DND-41 (cell line): Measurements from ENCODE around the gene DCBLD2.

Experiments used
- ATAC-seq: fragments of 200-7000 bp; cut with Tn5 transposase; 3 replicates; pipeline ENCODE4 v1.9.1; 2021; ENCODE audit warnings: low read depth; ENCODE audit not compliant: insufficient read depth
- DNase-seq: peaks from one replicate; pipeline ENCODE4 v3.0.0-alpha.2; 2020
- H2AFZ ChIP-seq: 2 replicates; pipeline ENCODE4 v1.6.0; 2012; ENCODE audit warnings: low read depth, low read length
- H3K27ac ChIP-seq: 2 replicates; pipeline ENCODE4 v1.5.1; 2012; ENCODE audit warnings: low read length, inconsistent platforms
- H3K27me3 ChIP-seq: fragments of 200-600 bp; sonication (generic); 2 replicates; pipeline ENCODE4 v1.6.0; 2012; ENCODE audit warnings: low read length, mild to moderate bottlenecking, inconsistent platforms; ENCODE audit not compliant: insufficient read depth, poor library complexity
- H3K36me3 ChIP-seq: 2 replicates; pipeline ENCODE4 v1.5.1; 2012; ENCODE audit warnings: low read length, inconsistent platforms; ENCODE audit not compliant: insufficient read depth
- H3K4me1 ChIP-seq: 2 replicates; pipeline ENCODE4 v1.5.1; 2012; ENCODE audit warnings: mild to moderate bottlenecking, low read length; ENCODE audit not compliant: insufficient read depth
- H3K4me2 ChIP-seq: 2 replicates; pipeline ENCODE4 v1.6.0; 2012; ENCODE audit warnings: mild to moderate bottlenecking, moderate library complexity, low read length, inconsistent platforms; ENCODE audit not compliant: insufficient read depth
- H3K4me3 ChIP-seq, 2 experiments: fragments of 200-600 bp in 1 of 2; shearing (Covaris generic) in 1 of 2; 2 replicates each; pipeline ENCODE4 v1.5.1; 2012 to 2016; ENCODE audit warnings: inconsistent platforms in 2 of 2, low read length in 2 of 2, mild to moderate bottlenecking in 2 of 2, low read depth in 1 of 2, moderate library complexity in 1 of 2
- H3K79me2 ChIP-seq: 2 replicates; pipeline ENCODE4 v1.6.0; 2012; ENCODE audit warnings: low read length, inconsistent platforms; ENCODE audit not compliant: insufficient read depth
- H3K9ac ChIP-seq: 2 replicates; pipeline ENCODE4 v1.6.0; 2012; ENCODE audit warnings: low read depth, mild to moderate bottlenecking, inconsistent platforms, low read length, moderate library complexity
- H3K9me3 ChIP-seq: 2 replicates; pipeline ENCODE4 v1.5.1; 2012; ENCODE audit warnings: low read length, moderate library complexity, mild to moderate bottlenecking, inconsistent platforms; ENCODE audit not compliant: insufficient read depth, severe bottlenecking
- H4K20me1 ChIP-seq: 2 replicates; pipeline ENCODE4 v1.6.0; 2012; ENCODE audit warnings: low read length; ENCODE audit not compliant: insufficient read depth
- EZH2 ChIP-seq: IDR thresholded peaks from 3 replicates; pipeline ENCODE4 v1.6.1; 2012; ENCODE audit warnings: borderline replicate concordance, low read depth, mild to moderate bottlenecking, moderate library complexity, low read length, inconsistent platforms; ENCODE audit not compliant: severe bottlenecking
- TF ChIP-seq, protein P1 (sequence below): IDR thresholded peaks from 2 replicates; pipeline ENCODE4 v1.5.1; 2012; ENCODE audit warnings: borderline replicate concordance, low read length, moderate library complexity, mild to moderate bottlenecking; ENCODE audit not compliant: poor library complexity, severe bottlenecking; ENCODE audit errors: extremely low read depth

The DCBLD2 gene

GRCh38 chr3:98930413-98930812 is 28.9 kb upstream of the DCBLD2 start:
- Histone ChIP-seq H3K79me2 (no peaks in the 10 kb centered on the region), H4K20me1 (no peaks in the 10 kb centered on the region), H3K4me2 (no peak overlapping the region), H2AFZ (no peak overlapping the region), H3K36me3 (no peaks in the 10 kb centered on the region), H3K9me3 (peaks cover 4% of the 10 kb centered on the region), H3K27me3 (no peaks in the 10 kb centered on the region), H3K4me3 (no peak overlapping the region), H3K9ac (no peak overlapping the region), H3K4me1 (no peaks in the 10 kb centered on the region), H3K27ac (no peak overlapping the region)
- no peak for ATAC-seq
- TF ChIP-seq, protein P1, sequence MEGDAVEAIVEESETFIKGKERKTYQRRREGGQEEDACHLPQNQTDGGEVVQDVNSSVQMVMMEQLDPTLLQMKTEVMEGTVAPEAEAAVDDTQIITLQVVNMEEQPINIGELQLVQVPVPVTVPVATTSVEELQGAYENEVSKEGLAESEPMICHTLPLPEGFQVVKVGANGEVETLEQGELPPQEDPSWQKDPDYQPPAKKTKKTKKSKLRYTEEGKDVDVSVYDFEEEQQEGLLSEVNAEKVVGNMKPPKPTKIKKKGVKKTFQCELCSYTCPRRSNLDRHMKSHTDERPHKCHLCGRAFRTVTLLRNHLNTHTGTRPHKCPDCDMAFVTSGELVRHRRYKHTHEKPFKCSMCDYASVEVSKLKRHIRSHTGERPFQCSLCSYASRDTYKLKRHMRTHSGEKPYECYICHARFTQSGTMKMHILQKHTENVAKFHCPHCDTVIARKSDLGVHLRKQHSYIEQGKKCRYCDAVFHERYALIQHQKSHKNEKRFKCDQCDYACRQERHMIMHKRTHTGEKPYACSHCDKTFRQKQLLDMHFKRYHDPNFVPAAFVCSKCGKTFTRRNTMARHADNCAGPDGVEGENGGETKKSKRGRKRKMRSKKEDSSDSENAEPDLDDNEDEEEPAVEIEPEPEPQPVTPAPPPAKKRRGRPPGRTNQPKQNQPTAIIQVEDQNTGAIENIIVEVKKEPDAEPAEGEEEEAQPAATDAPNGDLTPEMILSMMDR = no peak
- TF ChIP-seq EZH2 = no peak
- DNase-seq = no peak

DNA sequence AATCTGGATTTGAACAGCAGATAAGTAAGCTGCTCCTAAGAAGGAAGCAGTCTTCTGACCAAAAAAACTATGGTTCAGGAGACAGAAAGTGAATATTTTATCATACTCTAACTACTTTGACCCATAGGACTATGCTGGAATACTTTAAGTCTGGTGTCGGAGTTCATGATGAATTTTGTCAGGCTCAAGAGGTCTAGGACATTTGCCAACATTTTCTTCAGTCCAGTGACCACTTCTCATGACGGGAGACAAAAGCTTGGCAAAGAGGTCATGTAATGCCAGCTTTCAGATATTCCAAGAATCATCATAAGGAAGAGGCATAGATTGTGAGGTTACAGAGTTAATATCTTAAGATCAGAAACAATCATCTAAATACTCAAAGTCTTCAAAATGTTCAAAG is 20.5 kb upstream of the DCBLD2 start:
- H3K27ac ChIP-seq = no peak overlapping the region

DNA sequence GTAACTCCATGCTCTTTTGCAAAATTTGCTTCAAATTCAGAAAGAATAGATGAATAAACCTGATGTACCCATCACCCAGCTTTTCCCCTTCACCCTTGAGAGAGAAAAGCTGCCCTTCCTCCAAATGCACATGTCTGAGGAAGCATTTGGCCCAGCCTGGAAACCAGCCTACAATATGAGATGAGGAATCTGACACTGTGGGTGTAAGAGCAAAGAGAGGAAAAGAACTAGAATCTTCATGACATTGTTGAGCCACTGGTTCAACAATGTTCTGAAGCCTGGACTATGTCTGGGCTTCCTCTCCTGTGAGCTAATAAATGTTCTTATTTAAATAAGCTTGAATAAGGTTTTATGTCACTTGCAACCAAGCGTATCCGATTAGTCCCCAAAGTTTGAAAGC is 18.7 kb upstream of the DCBLD2 start:
- Histone ChIP-seq H3K27ac (no peak overlapping the region), H3K9ac (no peak overlapping the region), H2AFZ (no peak overlapping the region), H3K4me1 (no peaks in the 10 kb centered on the region), H3K4me2 (no peak overlapping the region), H3K4me3 (no peak overlapping the region), H4K20me1 (no peaks in the 10 kb centered on the region), H3K9me3 (no peaks in the 10 kb centered on the region), H3K27me3 (peaks cover 8% of the 10 kb centered on the region), H3K79me2 (no peaks in the 10 kb centered on the region), H3K36me3 (no peaks in the 10 kb centered on the region)
- TF ChIP-seq EZH2 = no peak
- TF ChIP-seq, protein P1 = no peak
- ATAC-seq = no peak
- DNase-seq = no peak

More for the DNA sequence above, 20.5 kb upstream of the DCBLD2 start:
- Histone ChIP-seq H3K4me2 (no peak overlapping the region), H3K79me2 (no peaks in the 10 kb centered on the region), H4K20me1 (no peaks in the 10 kb centered on the region), H3K36me3 (no peaks in the 10 kb centered on the region), H3K4me1 (no peaks in the 10 kb centered on the region), H3K9me3 (no peaks in the 10 kb centered on the region), H2AFZ (no peak overlapping the region), H3K9ac (no peak overlapping the region), H3K4me3 (no peak overlapping the region), H3K27me3 (peaks cover 8% of the 10 kb centered on the region)
- no peak for DNase-seq
- ATAC-seq = no peak
- TF ChIP-seq, protein P1 = no peak
- TF ChIP-seq EZH2 = no peak

GRCh38 chr3:98918586-98918985 is 17.1 kb upstream of the DCBLD2 start:
- Histone ChIP-seq H3K27me3 (peaks cover 8% of the 10 kb centered on the region), H3K4me1 (no peaks in the 10 kb centered on the region), H3K4me3 (no peak overlapping the region), H3K9me3 (no peaks in the 10 kb centered on the region), H3K79me2 (no peaks in the 10 kb centered on the region), H3K4me2 (no peak overlapping the region), H3K27ac (no peak overlapping the region), H3K9ac (no peak overlapping the region), H4K20me1 (no peaks in the 10 kb centered on the region), H3K36me3 (no peaks in the 10 kb centered on the region), H2AFZ (no peak overlapping the region)
- DNase-seq = no peak
- no peak for TF ChIP-seq EZH2
- ATAC-seq = no peak
